Measurements from ENCODE around the gene AMACR.

DNA sequence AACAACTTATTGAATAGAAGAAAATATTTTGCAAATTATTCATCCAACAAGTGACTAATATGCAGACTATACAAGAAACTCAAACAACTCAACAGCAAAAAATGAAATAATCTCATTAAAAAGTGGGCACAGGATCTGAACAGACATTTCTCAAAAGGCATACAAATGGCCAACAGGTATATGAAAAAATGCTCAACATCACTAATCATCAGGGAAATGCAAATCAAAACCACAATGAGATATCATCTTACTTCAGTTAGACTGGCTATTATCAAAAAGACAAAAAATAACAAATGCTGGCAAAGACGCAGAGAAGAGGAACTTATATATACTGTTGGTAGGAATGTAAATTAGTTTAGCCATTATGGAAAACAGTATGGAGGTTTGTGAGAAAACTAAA, 1.8 kb upstream of the AMACR start:
- TF ChIP-seq, protein P1, sequence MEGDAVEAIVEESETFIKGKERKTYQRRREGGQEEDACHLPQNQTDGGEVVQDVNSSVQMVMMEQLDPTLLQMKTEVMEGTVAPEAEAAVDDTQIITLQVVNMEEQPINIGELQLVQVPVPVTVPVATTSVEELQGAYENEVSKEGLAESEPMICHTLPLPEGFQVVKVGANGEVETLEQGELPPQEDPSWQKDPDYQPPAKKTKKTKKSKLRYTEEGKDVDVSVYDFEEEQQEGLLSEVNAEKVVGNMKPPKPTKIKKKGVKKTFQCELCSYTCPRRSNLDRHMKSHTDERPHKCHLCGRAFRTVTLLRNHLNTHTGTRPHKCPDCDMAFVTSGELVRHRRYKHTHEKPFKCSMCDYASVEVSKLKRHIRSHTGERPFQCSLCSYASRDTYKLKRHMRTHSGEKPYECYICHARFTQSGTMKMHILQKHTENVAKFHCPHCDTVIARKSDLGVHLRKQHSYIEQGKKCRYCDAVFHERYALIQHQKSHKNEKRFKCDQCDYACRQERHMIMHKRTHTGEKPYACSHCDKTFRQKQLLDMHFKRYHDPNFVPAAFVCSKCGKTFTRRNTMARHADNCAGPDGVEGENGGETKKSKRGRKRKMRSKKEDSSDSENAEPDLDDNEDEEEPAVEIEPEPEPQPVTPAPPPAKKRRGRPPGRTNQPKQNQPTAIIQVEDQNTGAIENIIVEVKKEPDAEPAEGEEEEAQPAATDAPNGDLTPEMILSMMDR (IDR thresholded peaks at IDR 0.05) = no peak
- no peak for TF ChIP-seq POLR2A (IDR thresholded peaks at IDR 0.05)
